Measurements from ENCODE around the gene PLK5.
A peak's percentile ranks its signal among the peaks of the same experiment; 100 is the strongest.
"Not testable (repeated sequence)": the region's sequence is repeated elsewhere in the genome, so short reads cannot be mapped to it uniquely, and the experiment has no call there.

Gene PLK5

GRCh38 chr19:1507763-1508506 lies 15.9 kb upstream of the PLK5 start:
- DNase-seq (ENCODE audit: low spot score), result peak; percentile 88

DNA sequence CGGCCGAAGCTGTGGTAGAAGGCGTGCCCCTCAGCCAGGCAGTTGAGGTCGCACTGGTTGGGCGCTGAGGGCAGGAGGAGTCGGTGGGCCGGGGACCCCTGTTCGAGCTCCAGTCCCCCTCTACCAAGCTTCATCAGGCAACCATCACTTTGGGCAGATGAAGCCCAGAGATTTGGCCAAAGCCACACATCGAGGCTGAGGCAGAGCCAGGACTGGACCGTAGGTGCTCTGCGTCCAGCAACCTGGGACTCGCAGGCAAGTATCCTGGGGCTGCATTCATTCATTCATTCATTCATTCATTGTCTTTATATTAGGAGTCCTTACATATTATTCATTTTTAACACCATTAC lies 15.4 kb upstream of the PLK5 start:
- no peak for DNase-seq (ENCODE audit: low spot score)

GRCh38 chr19:1509602-1510441 lies 14.1 kb upstream of the PLK5 start:
- DNase-seq (ENCODE audit: low spot score), result no peak

DNA sequence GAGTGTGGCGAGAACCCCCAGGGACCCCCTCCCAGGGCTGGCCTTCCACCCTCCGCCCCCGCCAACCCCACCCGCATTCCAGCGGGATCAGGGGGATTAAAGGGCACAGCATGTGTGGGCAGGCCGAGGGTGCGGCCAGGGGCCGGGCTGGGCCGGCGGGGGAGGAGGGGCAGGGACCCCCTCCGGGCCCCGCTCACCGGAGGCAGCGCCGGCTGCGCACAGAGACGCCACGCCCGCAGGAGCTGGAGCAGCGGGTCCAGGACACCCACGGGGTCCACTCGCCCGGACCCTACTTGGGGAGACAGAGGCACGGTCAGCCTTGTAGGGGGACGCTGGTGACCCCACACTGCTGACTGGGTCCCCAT lies 13.5 kb upstream of the PLK5 start:
- no peak for DNase-seq (ENCODE audit: low spot score)

DNA sequence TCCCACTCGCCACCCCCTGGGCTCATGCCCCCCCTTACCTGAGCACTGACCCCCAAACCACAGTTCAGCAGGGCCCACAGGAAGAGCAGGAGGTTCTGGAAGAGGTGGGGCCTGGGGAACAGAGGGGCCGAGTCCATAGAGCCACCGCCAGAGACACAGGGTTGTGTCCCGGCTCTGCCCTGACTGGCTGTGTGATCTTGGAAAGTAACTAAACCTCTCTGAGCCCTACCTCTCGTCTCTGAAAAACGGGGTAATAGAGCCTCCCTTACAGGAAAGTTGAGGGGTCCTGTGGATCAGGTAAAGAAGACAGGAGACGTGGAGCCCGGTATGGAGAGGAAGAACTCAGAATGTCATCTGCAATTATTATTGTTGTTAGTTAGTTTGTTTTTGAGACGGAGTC lies 13.1 kb upstream of the PLK5 start:
- no peak for DNase-seq (ENCODE audit: low spot score)

GRCh38 chr19:1511318-1512317 lies 12.3 kb upstream of the PLK5 start:
- no peak for DNase-seq (ENCODE audit: low spot score)

- DNase-seq (ENCODE audit: low spot score), result no peak
Observed at GRCh38 chr19:1512671-1513498, 11.0 kb upstream of the PLK5 start, which contains the start of gene ADAMTSL5. ADAMTSL5 (minus strand) TSS chr19:1513019; CDS start chr19:1510943, 2,076 bp downstream.

DNA sequence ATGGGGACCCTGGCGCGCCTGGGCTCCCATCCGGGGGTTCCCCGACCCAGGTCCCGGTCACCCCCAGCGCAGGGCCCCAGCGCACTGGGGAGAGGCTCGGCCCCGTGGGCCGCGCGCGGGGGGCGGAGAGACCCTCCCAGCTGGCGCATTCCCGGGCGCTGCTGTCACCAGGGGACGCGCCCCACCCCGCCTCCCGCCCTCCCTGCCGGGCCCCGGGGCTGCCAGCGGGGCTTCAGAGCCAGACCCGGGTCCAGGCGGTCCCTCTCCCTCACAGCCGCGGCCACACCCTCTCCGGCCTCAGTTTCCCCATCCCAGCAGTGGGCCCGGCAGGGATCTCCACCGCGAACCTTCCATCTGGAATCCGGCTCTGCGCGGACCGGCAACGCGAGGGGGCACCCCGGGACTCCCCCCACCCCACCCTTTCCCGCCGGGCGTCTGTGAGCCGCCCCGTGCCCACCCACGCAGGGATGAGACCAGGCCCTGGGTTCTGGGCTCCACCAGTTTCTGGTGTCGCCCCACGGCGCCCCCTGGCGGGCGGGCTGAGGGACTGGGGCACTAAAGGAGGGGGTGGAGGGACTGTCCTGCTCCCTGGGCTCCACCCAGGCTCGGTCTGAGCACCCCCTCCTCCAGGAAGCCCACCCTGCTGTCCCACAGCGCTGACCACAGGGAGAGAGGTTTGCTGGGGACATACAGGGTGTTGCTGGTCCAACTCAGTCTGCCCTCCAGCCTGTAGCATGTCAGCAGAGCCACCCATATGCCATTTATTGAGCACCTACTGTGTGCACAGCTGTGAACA lies 10.2 kb upstream of the PLK5 start:
- no peak for DNase-seq (ENCODE audit: low spot score)

- DNase-seq (ENCODE audit: low spot score), result no peak
Observed at GRCh38 chr19:1514295-1514661, 9.6 kb upstream of the PLK5 start.

GRCh38 chr19:1514986-1515721 lies 8.7 kb upstream of the PLK5 start:
- DNase-seq (ENCODE audit: low spot score), result no peak

DNA sequence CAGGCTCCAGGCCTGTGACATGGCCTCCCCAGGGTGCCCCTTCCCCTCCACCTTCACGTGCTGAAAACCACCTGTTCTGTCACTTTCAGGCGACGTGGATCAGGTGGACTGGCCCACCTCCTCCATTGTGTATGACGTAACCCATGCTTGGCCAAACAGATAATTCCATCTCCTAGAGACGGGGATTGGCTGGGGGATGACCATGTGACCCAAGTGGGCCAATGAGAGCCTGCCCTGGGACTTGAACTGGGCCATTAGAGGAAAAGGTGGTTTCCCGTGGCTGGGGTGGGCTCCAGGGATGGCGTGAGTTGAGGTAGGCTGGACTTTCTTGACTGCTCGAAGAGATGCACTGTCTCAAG lies 7.5 kb upstream of the PLK5 start:
- DNase-seq (ENCODE audit: low spot score), result no peak

DNA sequence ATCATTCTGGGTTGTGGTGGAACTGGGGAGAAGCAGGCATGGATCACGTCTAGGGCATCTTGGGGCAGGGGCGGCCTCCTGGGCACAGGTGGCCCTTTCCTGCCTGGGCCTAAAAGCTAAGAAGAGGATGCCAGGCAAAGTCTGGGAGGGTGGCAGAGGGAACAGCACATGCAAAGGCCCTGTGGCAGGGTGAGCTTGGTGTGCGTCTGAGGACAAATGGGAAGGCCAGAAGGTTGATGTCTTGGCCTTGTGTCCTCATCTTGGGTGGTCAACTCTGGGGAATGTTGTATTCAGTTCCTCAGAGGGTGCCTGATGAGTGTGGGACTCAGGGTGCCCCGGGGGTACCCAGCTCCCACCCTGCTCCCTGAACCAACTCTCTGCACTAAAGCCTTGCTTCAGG lies 5.4 kb upstream of the PLK5 start:
- no peak for DNase-seq (ENCODE audit: low spot score)

- DNase-seq (ENCODE audit: low spot score), result not testable (repeated sequence)
Observed at GRCh38 chr19:1519802-1520201, 4.1 kb upstream of the PLK5 start.

GRCh38 chr19:1520203-1520780 lies 3.6 kb upstream of the PLK5 start:
- no peak for DNase-seq (ENCODE audit: low spot score)

DNA sequence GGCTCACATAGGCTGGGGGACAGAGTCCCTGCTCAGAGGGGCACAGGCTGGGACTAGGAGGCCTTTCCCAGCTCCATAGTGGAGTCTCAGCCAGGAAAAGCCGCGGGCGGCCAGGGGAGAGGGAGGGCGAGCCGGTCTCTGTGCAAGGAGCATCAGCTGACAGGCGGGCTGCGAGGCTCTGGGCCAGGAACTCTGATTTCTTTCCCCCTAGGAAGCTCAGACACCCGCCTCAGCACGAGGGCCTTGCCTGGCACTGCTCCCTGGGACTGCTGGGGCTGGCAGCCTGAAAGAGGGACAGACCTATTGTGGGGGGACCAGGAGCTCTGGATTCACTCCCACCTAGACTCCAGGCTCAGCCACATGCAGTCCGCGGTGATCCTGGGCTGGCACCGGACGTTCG lies 2.2 kb upstream of the PLK5 start:
- no peak for DNase-seq (ENCODE audit: low spot score)

DNA sequence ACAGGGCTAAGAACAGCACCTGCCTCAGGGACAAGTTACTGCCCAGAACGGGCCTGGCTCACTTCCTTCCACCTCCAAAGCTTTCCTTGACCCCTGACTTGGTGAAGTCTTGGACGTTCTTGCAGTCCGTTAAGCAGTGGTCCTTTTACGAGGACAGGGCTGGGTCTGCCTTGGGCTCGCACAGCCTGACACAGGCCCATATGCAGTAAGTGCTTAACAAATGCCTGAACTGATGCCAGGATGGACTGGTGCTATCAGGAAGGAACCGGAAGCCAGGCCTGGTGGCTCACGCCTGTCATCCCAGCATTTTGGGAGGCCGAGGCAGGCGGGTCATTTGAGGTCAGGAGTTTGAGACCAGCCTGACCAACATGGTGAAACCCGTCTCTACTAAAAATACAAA lies 1.8 kb upstream of the PLK5 start:
- no peak for DNase-seq (ENCODE audit: low spot score)

- DNase-seq (ENCODE audit: low spot score), result no peak
Observed at GRCh38 chr19:1522838-1523237, 1.0 kb upstream of the PLK5 start.

- DNase-seq (ENCODE audit: low spot score), result no peak
Observed at GRCh38 chr19:1524287-1524971, 552 bp downstream of the PLK5 start.

DNA sequence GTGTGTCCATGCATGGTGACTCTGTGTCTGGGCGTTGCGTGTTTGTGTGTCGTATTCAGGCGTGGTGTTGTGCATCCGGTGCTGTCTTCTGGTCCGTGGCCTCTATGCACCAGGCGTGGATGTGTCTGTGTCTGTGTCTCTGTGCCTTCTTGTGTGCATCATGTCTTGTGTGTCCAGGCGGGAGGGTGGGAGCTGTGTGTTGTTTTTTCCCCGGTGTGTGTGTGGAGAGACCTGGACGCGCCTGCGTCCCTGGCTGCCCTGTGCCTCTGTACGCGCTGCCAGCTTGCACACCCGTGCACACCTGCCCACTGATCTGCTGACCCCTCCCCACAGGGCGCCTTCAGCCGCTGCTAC lies 1.1 kb downstream of the PLK5 start:
- DNase-seq (ENCODE audit: low spot score), result no peak

Data from kidney capillary endothelial cell (primary cell).